SJCRH30 (cell line): ENCODE results near the gene DBN1. TPM values are rescaled to one million over a fixed set of nuclear protein-coding genes. Genes with fewer than 3 reads are reported as not detected.

Source experiments
- DNase-seq, 2 experiments: peaks; one replicate each; pipeline ENCODE4 v3.0.0-alpha.2; 2015 to 2020
- H3K27ac ChIP-seq: fragments of 250-450 bp; sonication (Bioruptor Pico); 2 replicates; pipeline ENCODE4 v1.5.1; 2020; ENCODE audit warnings: mild to moderate bottlenecking, moderate library complexity
- H3K27me3 ChIP-seq: fragments of 250-450 bp; sonication (Bioruptor Pico); 2 replicates; pipeline ENCODE4 v1.5.1; 2020; ENCODE audit warnings: mild to moderate bottlenecking, moderate library complexity
- H3K36me3 ChIP-seq: fragments of 250-450 bp; sonication (Bioruptor Pico); 2 replicates; pipeline ENCODE4 v1.5.1; 2020; ENCODE audit warnings: mild to moderate bottlenecking, moderate library complexity
- H3K4me1 ChIP-seq: fragments of 250-450 bp; sonication (Bioruptor Pico); 2 replicates; pipeline ENCODE4 v1.5.1; 2020; ENCODE audit warnings: mild to moderate bottlenecking, moderate library complexity
- H3K4me3 ChIP-seq: fragments of 250-450 bp; sonication (Bioruptor Pico); 2 replicates; pipeline ENCODE4 v1.5.1; 2020; ENCODE audit warnings: mild to moderate bottlenecking, moderate library complexity
- H3K9me3 ChIP-seq: fragments of 250-450 bp; sonication (Bioruptor Pico); replicated peaks from 2 replicates; pipeline ENCODE4 v1.5.1; 2020; ENCODE audit warnings: mild to moderate bottlenecking, moderate library complexity
- total RNA-seq: library from RNA; depleted of rRNA; stranded (reverse); fragments of >200 nt; shearing (Covaris generic); gene quantifications from 2 replicates; pipeline ENCODE4 v1.2.3, GENCODE V29; 2014

Gene DBN1
- total RNA-seq, 1 experiment from 2014 or later, result 265 TPM

DNA sequence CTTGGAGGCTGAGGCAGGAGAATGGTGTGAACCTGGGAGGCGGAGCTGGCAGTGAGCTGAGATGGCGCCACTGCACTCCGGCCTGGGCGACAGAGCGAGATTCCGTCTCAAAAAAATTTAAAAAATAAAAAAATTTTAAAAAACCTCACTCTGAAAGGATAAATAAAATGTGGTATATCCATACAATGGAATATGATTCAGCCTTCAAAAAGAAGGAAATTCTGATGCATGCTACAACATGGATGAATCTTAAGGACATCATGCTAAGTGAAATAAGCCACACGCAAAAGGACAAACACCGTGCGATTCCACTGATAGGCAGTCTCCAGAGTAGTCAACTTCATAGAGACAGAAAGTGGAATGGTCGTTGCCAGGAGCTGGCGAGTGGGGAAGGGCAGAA lies 8.4 kb downstream of the DBN1 start:
- H3K27ac ChIP-seq, result no peak overlapping the region
- no peak for DNase-seq
- H3K36me3 ChIP-seq, result peaks cover 92% of the 10 kb centered on the region
- H3K4me1 ChIP-seq, result peaks cover 6% of the 10 kb centered on the region
- 0 out of 2 replicates have a peak, but pooled peaks cover 3% of the 10 kb centered on the region for H3K9me3 ChIP-seq
- H3K27me3 ChIP-seq, result no peaks in the 10 kb centered on the region
- no peak overlapping the region for H3K4me3 ChIP-seq

DNA sequence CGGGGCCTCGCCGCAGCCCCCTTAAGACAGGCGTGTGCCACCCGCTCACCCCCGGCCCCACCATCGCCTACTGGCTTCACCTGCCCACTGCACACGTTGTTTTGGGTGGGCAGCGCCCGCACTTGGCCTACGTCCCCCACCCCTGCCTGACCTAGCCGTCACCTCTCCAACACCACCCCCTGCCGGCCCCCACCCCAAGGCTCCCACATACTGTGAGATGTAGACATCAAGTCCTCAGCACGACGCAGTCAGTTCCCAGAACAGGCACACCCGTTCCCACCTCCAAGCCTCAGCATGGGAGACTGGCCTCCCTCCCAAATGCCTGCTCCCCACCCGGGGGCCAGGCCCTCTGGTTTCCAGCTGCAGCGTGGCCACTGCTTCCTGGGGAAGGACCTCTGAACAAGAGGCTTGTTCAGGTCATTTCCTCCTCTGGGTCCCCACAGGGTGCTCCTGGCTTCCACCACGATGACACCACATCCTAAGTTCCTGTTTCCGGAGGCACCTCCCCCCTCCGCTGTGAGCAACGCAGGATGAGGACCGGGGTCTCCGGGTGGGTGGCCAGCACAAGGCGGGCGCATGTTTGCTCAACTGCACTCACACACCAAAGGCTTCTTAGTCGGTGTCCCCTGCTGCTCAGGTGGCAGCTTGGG lies 11.3 kb downstream of the DBN1 start:
- no peak for DNase-seq
- no peaks in the 10 kb centered on the region for H3K27me3 ChIP-seq
- H3K36me3 ChIP-seq, result peaks cover 94% of the 10 kb centered on the region
- H3K9me3 ChIP-seq, result 0 out of 2 replicates have a peak, but pooled peaks cover 3% of the 10 kb centered on the region
- no peaks in the 10 kb centered on the region for H3K4me1 ChIP-seq
- no peak overlapping the region for H3K4me3 ChIP-seq
- H3K27ac ChIP-seq, result no peak overlapping the region

DNA sequence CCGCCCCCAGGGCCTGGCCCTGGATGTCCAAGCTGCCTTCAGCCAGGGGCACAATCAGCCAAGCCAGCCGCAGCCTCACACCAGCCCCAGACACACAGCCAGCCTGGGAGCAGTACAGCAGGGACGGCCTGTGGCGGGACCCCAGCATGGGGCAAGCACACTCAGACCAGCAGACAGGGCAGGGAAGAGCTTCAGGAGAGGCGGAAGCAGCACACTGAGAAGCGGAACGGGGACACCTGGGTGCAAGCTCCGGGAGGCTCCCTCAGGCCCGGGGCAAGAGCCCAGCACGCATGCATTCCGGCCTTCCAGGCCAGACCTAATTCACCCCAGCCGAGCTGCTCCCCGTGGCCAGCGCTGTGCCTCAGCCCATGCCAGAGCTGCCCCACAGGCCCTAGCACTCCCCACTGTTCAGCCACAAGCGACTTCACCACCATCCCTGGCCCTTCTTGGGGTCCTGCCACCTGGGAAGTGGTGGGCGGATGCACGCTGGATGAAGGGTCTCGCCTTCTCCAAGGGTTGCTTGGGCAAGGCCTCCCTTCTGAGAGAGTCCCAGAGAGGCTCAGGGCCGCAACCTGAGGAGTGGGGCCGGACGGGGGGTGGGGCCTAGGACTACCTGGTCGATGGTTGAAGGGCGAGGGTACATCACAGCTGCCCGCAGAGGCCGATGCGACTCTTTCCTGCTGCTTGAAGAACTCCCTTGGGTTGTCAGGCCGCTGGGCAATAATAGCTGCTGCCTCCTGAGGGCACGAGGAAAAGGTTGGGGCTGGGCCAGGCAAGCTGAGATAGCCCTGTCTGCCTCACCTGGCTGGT lies 13.4 kb downstream of the DBN1 start:
- Histone ChIP-seq H3K4me3 (no peak overlapping the region), H3K36me3 (peaks cover 88% of the 10 kb centered on the region), H3K27me3 (no peaks in the 10 kb centered on the region), H3K4me1 (no peaks in the 10 kb centered on the region), H3K27ac (no peak overlapping the region), H3K9me3 (no peaks in the 10 kb centered on the region)
- DNase-seq, result no peak

- Histone ChIP-seq H3K27ac (no peak overlapping the region), H3K4me1 (no peaks in the 10 kb centered on the region), H3K4me3 (no peak overlapping the region), H3K36me3 (peaks cover 81% of the 10 kb centered on the region), H3K9me3 (no peaks in the 10 kb centered on the region), H3K27me3 (no peaks in the 10 kb centered on the region)
- DNase-seq, result no peak
These were observed 14.1 kb downstream of the DBN1 start for GRCh38 chr5:177459357-177459756.

GRCh38 chr5:177458912-177459350 lies 14.5 kb downstream of the DBN1 start:
- H3K36me3 ChIP-seq, result peaks cover 77% of the 10 kb centered on the region
- H3K9me3 ChIP-seq, result no peaks in the 10 kb centered on the region
- H3K27me3 ChIP-seq, result no peaks in the 10 kb centered on the region
- H3K27ac ChIP-seq, result no peak overlapping the region
- no peak for DNase-seq
- no peaks in the 10 kb centered on the region for H3K4me1 ChIP-seq
- H3K4me3 ChIP-seq, result no peak overlapping the region

- Histone ChIP-seq H3K4me1 (no peaks in the 10 kb centered on the region), H3K27ac (no peak overlapping the region), H3K9me3 (no peaks in the 10 kb centered on the region), H3K36me3 (peaks cover 69% of the 10 kb centered on the region), H3K4me3 (no peak overlapping the region), H3K27me3 (no peaks in the 10 kb centered on the region)
- DNase-seq, result no peak
These were observed 15.4 kb downstream of the DBN1 start for GRCh38 chr5:177457852-177458681.

DNA sequence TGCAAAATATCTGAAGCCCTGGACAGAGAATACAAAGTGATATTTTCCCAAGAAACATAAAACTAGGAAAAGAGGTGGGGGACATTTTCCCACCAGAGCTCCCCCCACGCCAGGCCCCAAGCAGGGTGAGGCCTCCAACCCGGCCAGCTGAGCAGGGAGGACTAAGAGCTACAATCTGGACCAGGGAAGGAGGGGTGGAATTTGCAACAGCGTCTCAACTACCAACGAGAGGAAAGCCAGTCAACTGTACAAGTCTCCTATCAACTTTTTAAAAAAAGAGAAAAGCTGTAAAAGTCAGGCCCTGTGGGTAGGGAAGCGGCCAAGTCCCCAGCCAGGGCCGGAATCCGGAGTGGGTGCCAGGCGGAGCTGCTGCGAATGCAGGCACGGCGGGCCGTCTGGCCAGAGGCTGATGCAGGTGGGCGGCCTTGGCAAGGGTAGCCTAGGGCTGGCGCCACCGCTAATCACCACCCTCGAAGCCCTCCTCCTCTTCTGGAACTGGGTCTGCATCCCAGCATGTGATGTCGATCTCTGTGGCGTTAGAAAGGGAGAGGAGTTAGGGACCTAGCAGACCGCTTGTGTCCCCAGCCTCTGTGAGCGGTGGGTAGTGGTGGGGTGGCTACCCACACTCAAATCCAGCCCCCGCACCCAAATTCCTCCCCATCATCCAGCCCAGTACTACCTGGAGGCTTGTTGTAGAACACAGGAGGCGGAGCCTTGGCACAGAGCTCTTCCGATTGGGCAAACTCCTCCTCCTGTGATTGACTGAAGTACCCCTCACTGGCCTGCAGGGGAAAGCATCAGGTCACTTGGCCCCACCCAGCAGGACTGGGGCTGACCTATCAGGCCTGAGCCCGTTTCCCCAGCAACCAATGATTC lies 16.2 kb downstream of the DBN1 start:
- Histone ChIP-seq H3K4me1 (no peaks in the 10 kb centered on the region), H3K9me3 (no peaks in the 10 kb centered on the region), H3K36me3 (peaks cover 64% of the 10 kb centered on the region), H3K27me3 (no peaks in the 10 kb centered on the region), H3K4me3 (no peak overlapping the region), H3K27ac (no peak overlapping the region)
- peak; percentile 92 to 93 for DNase-seq

DNA sequence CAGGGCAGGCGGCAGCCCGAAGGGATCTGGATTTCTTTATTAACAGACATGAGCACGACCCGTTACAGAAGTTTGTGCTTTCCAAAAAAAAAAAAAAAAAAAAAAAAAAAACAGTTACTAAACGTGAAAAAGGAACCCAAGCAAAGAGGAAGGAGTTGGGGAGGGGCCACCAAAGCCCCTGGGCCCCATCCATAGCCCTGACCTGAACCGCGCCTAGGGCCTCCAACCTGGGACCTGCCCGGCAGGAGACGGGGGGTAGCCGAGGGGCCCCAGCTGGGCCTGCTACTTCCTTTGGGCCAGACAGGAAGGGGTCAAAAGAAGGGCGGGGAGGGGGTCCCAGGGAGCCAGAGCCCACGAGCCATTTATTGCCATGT lies 16.9 kb downstream of the DBN1 start:
- H3K9me3 ChIP-seq, result no peaks in the 10 kb centered on the region
- H3K4me1 ChIP-seq, result no peaks in the 10 kb centered on the region
- H3K27ac ChIP-seq, result no peak overlapping the region
- H3K36me3 ChIP-seq, result peaks cover 59% of the 10 kb centered on the region
- no peak for DNase-seq
- no peaks in the 10 kb centered on the region for H3K27me3 ChIP-seq
- no peak overlapping the region for H3K4me3 ChIP-seq

GRCh38 chr5:177455661-177456590 lies 17.5 kb downstream of the DBN1 start:
- no peak overlapping the region for H3K27ac ChIP-seq
- no peaks in the 10 kb centered on the region for H3K4me1 ChIP-seq

DNA sequence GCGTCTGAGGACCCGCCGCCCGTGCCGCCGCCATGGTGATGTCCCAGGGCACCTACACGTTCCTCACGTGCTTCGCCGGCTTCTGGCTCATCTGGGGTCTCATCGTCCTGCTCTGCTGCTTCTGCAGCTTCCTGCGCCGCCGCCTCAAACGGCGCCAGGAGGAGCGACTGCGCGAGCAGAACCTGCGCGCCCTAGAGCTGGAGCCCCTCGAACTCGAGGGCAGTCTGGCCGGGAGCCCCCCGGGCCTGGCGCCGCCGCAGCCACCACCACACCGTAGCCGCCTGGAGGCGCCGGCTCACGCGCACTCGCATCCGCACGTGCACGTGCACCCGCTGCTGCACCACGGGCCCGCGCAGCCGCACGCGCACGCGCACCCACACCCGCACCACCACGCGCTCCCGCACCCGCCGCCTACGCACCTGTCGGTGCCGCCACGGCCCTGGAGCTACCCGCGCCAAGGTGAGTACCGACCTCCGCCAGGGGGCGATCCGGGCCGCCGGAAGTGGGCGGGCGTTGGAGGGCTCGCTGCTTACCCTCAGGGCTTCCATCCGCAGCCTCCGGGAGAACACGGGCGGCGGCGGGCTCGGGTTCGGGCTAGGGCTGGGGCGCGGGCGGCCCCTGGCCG lies 18.3 kb downstream of the DBN1 start:
- H3K4me1 ChIP-seq, result no peaks in the 10 kb centered on the region
- DNase-seq, result no peak
- no peak overlapping the region for H3K27ac ChIP-seq
- H3K27me3 ChIP-seq, result no peaks in the 10 kb centered on the region
- peak overlapping the region; percentile 21 for H3K4me3 ChIP-seq
- peaks cover 48% of the 10 kb centered on the region for H3K36me3 ChIP-seq
- H3K9me3 ChIP-seq, result no peaks in the 10 kb centered on the region

More at GRCh38 chr5:177455661-177456590, 17.5 kb downstream of the DBN1 start:
- H3K27me3 ChIP-seq, result no peaks in the 10 kb centered on the region
- H3K36me3 ChIP-seq, result peaks cover 55% of the 10 kb centered on the region
- no peaks in the 10 kb centered on the region for H3K9me3 ChIP-seq
- H3K4me3 ChIP-seq, result no peak overlapping the region
- DNase-seq, result peak; percentile 64 to 70

DNA sequence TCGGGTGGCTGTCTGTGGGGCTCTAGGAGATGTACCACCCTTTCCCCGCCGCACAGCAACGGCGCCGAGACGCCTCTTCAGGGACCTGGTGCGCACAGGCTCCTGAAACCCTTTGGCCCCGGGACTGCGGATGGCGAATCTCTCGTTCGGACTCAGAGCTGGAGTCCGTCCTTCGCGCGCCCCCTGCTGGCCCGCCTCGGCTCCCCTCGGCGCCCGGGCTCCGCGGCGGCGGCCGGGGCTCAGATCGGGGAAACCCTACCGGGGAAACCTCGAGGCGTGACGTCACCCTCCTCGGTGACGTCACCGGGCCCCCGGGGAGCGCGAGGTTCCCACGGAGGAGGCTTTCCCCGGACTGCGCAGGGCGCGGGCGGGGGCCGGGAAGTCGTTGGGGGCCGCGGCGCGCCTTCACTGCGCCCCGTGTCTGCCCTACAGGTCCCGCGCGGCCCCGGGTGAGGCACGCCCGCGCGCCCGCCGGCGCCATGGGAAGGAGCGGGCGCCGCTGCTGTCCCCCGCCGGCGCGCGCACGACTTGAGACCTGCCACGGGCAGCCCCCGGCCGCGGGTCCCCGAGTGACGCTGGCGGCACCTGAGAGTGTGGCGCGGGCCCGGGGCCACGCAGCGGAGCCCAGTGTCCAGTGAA lies 18.9 kb downstream of the DBN1 start:
- DNase-seq, result peak; percentile 57 to 68
- Histone ChIP-seq H3K4me3 (peak overlapping the region; percentile 21), H3K27me3 (no peaks in the 10 kb centered on the region), H3K27ac (no peak overlapping the region), H3K9me3 (no peaks in the 10 kb centered on the region), H3K36me3 (peaks cover 42% of the 10 kb centered on the region), H3K4me1 (no peaks in the 10 kb centered on the region)

GRCh38 chr5:177453852-177454396 lies 19.5 kb downstream of the DBN1 start:
- Histone ChIP-seq H3K4me3 (peak overlapping the region; percentile 21; the same call in 1 of the 2 replicates), H3K9me3 (no peaks in the 10 kb centered on the region), H3K36me3 (peaks cover 37% of the 10 kb centered on the region), H3K4me1 (no peaks in the 10 kb centered on the region), H3K27ac (no peak overlapping the region), H3K27me3 (no peaks in the 10 kb centered on the region)
- no peak for DNase-seq
